Measurements from ENCODE around the gene PHC1.

PHC1 gene

DNA sequence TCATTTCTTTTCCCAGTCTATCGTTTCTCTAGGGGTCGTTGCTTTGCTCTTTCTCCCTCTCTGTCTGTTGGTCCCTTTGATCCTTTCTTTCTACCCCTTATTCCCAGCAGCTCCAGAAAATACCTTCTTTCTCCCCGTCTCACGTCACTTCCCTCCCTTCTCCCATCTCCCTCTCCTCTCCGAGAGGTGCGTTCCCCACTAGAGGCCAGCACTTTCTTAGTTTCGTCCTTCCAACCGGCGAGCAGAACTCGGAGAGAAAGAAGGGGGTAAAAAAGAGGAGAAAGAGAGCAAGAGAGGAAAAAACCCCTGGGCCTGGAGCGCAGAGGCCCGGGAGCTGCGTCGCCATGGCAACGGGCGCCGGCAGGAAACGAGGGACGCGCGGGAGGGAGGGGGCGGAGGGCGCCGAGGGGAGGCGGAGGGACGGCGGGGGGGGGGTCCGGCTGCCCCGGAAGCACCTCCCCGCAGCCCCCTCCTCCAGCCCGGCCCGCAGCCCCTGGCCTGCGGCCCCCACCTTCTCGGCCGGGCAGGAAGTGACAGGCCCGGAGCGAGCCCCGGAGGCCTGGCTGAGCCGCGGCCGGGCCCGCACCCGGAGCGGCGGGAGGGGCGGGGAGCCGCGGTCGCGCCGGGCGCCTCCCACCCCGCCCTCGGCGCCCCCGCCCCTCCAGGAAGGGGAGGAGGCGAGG lies at the start of gene PHC1:
PHC1 (plus strand) TSS at position 477 of the 683 bp plus-strand sequence. CDS start 3,169 bp downstream, outside the sequence.
- peak within 1 kb of the TSS; percentile 76 for H3K4me3 ChIP-seq (replicated peaks; ENCODE audit: low read depth, low read length)
- DNase-seq (ENCODE audit: low read depth), result peak; percentile 74
- TF ChIP-seq, protein P1, sequence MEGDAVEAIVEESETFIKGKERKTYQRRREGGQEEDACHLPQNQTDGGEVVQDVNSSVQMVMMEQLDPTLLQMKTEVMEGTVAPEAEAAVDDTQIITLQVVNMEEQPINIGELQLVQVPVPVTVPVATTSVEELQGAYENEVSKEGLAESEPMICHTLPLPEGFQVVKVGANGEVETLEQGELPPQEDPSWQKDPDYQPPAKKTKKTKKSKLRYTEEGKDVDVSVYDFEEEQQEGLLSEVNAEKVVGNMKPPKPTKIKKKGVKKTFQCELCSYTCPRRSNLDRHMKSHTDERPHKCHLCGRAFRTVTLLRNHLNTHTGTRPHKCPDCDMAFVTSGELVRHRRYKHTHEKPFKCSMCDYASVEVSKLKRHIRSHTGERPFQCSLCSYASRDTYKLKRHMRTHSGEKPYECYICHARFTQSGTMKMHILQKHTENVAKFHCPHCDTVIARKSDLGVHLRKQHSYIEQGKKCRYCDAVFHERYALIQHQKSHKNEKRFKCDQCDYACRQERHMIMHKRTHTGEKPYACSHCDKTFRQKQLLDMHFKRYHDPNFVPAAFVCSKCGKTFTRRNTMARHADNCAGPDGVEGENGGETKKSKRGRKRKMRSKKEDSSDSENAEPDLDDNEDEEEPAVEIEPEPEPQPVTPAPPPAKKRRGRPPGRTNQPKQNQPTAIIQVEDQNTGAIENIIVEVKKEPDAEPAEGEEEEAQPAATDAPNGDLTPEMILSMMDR (IDR thresholded peaks at IDR 0.05; ENCODE audit: low read length, missing control alignments), result peak; percentile 56

DNA sequence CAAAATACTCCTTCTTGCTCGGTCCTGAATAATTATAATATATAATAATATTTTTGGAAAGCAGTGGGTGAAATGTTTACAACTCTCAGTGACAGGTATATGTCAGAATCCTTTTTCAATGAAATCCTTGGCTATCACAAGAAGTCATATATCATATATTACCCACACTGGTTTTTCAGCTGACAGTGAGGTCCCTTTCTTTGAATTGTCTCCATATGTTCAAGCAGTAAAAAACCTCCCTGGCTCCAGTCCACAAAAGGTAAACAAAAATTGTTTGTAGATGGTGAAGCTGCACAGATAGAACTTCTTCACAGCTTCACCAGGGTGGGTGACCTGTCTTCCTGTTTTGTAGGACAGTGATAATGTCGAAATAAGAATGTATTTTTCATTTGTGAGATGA lies 47.9 kb upstream of the PHC1 start:
- no peak overlapping the region for H3K4me3 ChIP-seq (replicated peaks; ENCODE audit: low read depth, low read length)
- TF ChIP-seq, protein P1 (IDR thresholded peaks at IDR 0.05; ENCODE audit: low read length, missing control alignments), result no peak
- no peak for DNase-seq (ENCODE audit: low read depth)

DNA sequence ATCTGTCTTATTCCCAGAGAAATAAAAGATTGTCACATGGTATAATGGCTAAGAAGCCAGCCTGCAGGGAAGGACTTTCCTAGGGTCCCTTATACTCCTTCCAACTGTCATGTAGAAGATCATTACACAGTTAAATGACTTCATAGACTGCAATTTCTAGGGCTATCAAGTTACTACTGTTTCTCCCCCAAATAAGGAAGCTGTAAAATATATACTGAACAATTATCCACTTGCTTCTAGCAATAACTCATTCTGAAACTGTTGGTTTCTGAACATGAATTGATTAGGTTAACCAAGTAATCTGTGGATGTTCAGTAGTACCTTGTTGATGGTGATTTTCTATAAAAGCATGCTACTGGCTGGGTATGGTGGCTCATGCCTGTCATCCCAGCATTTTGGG lies 47.3 kb upstream of the PHC1 start:
- DNase-seq (ENCODE audit: low read depth), result no peak
- no peak overlapping the region for H3K4me3 ChIP-seq (replicated peaks; ENCODE audit: low read depth, low read length)
- TF ChIP-seq, protein P1 (IDR thresholded peaks at IDR 0.05; ENCODE audit: low read length, missing control alignments), result no peak

DNA sequence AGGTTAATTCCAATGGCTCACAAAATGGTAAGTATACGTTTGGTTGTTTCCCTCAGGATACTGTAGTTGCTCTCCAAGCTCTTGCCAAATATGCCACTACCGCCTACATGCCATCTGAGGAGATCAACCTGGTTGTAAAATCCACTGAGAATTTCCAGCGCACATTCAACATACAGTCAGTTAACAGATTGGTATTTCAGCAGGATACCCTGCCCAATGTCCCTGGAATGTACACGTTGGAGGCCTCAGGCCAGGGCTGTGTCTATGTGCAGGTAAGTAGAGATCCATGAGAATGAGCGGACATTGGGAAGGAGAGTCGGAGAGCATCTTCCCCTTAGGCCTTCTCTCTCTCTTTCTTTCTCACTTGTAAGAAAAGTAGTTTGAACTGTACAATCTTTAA lies 46.5 kb upstream of the PHC1 start:
- TF ChIP-seq, protein P1 (IDR thresholded peaks at IDR 0.05; ENCODE audit: low read length, missing control alignments), result no peak
- DNase-seq (ENCODE audit: low read depth), result no peak

DNA sequence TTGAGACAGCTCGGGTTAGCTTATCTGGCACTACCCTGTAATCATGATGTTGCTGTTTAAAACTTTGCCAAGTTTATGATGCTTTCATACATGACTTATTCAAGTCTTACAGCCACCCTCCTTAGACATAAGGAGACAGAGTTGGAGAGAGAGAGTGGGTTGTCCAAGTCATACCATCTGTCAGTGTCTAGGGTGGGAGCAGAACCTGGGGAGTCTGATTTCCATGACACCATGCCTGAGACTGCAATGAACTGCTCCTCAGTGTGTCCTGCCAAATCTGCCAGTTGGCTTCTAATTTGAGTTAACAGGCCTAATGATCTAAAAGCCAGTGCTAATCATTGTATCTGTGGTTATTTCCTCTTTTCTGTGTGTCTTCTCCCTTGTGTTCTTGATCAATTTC lies 43.7 kb upstream of the PHC1 start:
- no peak overlapping the region for H3K4me3 ChIP-seq (replicated peaks; ENCODE audit: low read depth, low read length)
- TF ChIP-seq, protein P1 (IDR thresholded peaks at IDR 0.05; ENCODE audit: low read length, missing control alignments), result no peak
- DNase-seq (ENCODE audit: low read depth), result no peak

More for the DNA sequence above, 46.5 kb upstream of the PHC1 start:
- H3K4me3 ChIP-seq (replicated peaks; ENCODE audit: low read depth, low read length), result no peak overlapping the region

DNA sequence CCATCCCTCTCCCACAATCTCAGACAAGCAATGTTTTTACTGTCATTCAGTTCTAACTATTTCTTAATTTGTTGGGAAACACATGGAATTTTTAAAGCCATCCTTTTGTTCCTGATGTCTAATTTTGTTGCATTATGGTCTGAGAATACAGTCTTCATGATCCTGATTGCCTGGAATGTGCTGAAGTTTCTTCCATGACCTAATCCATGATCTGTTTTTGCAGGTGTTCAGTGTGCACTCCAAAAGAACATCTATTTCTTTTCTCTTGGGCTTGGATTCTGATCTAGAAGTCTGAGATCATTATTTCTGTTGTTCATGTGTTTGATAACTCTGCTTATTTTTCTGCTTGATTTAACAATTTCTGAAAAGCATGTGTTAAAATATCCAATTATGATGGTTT lies 43.2 kb upstream of the PHC1 start:
- H3K4me3 ChIP-seq (replicated peaks; ENCODE audit: low read depth, low read length), result no peak overlapping the region
- TF ChIP-seq, protein P1 (IDR thresholded peaks at IDR 0.05; ENCODE audit: low read length, missing control alignments), result no peak
- no peak for DNase-seq (ENCODE audit: low read depth)

DNA sequence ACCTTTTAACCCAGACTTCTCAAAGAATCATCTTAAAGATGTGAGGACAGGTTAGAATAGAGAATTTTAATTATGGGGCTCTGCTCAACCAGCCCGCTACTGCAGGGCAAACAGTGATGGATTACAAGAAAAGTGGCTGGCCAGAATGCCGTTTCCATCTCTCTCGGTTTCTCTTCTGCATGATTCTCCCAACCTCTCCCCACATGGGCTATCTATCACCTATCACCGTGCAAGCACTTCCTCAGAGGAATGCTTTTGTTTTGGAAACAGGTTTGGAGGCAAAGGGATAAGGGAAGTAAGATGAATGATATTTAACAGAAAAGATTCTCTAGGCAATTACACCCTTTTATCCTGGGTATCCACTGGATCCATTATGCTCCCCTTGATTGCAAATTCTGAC lies 37.4 kb upstream of the PHC1 start:
- no peak overlapping the region for H3K4me3 ChIP-seq (replicated peaks; ENCODE audit: low read depth, low read length)
- TF ChIP-seq, protein P1 (IDR thresholded peaks at IDR 0.05; ENCODE audit: low read length, missing control alignments), result no peak

More for the DNA sequence above, 37.4 kb upstream of the PHC1 start:
- DNase-seq (ENCODE audit: low read depth), result no peak
